Measurements from ENCODE around the gene TMEM200C. TPM values are rescaled to one million over a fixed set of nuclear protein-coding genes. Genes with fewer than 3 reads are reported as not detected.
A peak's percentile ranks its signal among the peaks of the same experiment; 100 is the strongest.

Gene TMEM200C
- total RNA-seq, 1 experiment from 2014 or later, result not detected

DNA sequence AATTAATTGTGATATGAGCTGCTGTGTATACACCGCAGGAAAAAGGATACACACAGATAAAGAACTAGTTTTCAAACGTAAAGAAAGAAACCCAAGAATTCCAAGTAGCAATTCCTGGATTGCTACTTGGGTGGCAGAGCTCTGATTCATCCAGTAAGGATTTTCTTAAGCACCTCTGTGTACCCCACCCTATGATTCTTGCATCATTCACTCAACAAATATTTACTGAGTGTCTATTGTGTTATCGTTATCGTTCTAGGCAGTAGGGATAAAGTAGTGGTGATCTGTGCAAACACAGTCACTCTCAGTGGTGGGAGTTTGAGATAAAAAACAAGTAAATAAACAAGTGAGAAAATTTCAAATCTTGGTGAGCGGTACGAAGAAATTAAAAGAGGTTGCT, 4.9 kb upstream of the TMEM200C start:
- no peak for DNase-seq
- Histone ChIP-seq H3K27ac (no peak overlapping the region), H3K27me3 (no peaks in the 10 kb centered on the region), H3K4me1 (no peaks in the 10 kb centered on the region), H3K36me3 (no peaks in the 10 kb centered on the region), H3K9me3 (replicated peaks) (no peaks in the 10 kb centered on the region), H3K4me3 (no peak overlapping the region)

DNA sequence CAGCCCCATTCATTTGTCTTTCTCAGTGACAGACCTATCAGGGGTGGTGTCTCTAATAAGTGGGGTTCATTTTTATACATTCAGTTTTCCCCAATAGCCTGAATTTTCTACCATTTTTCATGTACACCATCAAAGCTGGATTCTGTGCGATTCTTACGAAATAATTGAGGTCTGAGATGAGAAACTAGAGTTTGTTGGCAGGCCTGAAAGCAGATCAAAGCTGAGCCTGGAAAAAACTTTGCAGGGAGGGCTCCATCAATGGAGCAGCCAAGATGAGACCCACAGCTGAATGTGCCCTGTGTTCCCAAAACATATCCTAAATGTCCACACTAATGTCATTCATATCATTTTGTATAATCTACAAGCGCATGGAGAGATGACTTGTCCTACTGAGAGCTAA, 4.5 kb upstream of the TMEM200C start:
- no peaks in the 10 kb centered on the region for H3K9me3 ChIP-seq (replicated peaks)
- no peaks in the 10 kb centered on the region for H3K4me1 ChIP-seq
- H3K27ac ChIP-seq, result no peak overlapping the region
- H3K36me3 ChIP-seq, result no peaks in the 10 kb centered on the region
- no peaks in the 10 kb centered on the region for H3K27me3 ChIP-seq
- H3K4me3 ChIP-seq, result no peak overlapping the region
- DNase-seq, result no peak

DNA sequence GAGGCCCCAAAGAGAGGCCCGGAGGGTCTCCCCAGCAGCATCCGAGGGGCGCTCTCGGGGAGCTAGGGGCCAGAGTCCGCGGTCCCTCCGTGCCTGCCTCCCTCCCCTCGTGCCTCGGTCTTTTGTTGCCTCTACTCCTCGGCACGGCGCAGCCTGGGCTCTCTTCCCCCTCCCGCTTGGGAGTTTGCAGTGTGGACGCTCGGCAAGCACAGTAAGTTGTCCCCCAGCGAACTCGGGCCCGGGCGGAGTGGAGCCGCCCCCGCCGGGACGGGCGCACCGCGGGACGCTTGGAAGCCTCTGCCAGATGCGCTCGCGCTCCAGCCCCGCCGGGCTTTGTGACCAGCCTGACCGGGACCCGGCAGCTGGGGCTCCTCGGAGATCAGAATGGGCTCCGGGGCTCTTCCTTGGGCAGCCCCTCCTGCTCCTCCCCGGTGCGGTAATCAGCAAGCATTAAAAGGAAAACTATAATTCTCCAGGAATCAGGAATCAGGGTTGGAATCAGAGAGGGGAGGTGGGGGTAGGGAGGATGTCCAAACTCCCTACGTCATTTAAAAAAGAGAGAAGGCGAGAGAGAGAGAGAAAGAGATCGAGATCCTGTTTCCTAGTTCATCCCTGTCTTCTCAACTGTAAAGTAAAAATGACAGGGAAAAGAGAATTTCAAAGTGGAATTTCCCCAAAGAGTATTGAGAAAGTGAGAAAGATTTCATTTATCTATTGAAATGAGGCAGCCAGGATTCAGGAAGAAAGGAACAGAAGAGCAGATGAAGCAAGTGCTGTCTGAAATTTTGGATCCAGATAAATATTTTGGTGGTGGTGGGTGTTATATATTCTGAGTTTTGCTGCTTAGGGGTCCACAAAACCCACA, 786 bp upstream of the TMEM200C start:
- no peak for DNase-seq
- Histone ChIP-seq H3K36me3 (no peaks in the 10 kb centered on the region), H3K27ac (no peak overlapping the region), H3K4me1 (no peaks in the 10 kb centered on the region), H3K4me3 (no peak overlapping the region), H3K27me3 (no peaks in the 10 kb centered on the region), H3K9me3 (replicated peaks) (no peaks in the 10 kb centered on the region)

DNA sequence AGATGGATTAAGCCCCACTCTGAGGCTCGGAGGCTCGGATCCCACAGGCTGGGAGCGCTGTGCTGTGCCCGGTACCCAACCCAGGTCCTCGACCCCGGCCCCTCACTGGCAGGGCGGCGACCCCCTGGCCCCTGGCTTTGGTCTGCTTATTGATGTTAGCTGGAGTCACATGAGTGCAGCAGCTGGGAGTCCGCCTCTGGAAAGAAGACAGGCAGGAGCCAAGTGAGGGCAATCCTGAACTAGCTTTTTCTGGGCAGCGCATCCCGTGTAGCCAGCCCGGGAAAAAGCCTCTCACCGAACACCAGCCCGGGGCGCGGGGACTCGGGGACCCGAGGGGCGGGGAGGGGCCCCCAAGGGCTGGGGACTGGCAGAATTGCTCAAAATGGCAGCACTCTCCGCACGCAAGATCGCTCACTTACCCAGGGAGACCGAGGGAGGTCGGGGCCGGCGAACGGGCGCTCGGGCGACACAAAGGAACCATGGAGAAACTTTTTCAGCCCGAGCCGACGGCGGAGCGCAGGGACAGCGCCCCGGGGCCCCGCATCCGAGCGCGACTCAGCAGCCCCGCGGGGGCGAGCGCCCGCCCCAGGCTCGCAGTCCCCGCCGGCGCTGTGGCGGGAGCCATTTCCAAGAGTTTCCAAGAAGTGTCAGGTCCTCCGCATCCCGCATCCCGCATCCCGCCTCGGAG, 567 bp downstream of the TMEM200C start:
- Histone ChIP-seq H3K36me3 (no peaks in the 10 kb centered on the region), H3K27ac (no peak overlapping the region), H3K4me3 (no peak overlapping the region), H3K27me3 (no peaks in the 10 kb centered on the region), H3K4me1 (no peaks in the 10 kb centered on the region), H3K9me3 (replicated peaks) (no peaks in the 10 kb centered on the region)
- DNase-seq, result no peak

DNA sequence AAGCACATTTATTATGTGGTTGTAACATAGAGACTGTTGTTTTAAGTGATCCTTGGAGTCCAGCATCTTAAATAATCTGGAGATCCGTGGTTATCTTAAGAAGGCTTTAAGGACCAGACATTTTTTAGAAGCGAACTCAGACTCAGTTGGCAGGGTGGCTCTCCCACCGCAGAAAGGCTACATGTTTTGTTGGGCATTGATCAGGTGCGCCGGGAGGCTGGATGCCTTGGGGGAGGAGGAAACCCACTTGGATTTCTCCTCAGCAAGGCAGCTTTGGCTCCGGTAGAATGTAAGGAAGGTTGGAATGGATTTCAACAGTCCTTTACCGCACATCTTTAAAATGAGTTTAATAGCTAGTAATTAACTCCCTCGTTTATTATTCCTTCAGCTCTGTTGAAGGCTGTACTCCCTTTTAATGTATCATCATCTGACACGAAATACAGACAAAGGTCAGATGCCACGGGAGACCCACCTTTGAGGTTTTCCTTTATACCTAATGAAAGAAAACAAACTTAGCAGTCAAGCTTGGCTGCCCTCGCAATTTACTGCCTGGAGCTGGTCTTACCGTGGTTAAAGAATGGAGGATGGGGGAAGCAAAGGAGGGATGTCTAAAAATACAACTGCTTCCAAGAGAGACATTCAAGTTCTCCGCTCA, 1.2 kb downstream of the TMEM200C start:
- no peak overlapping the region for H3K27ac ChIP-seq
- no peaks in the 10 kb centered on the region for H3K9me3 ChIP-seq (replicated peaks)
- no peaks in the 10 kb centered on the region for H3K4me1 ChIP-seq
- H3K27me3 ChIP-seq, result no peaks in the 10 kb centered on the region
- H3K36me3 ChIP-seq, result no peaks in the 10 kb centered on the region
- no peak for DNase-seq
- H3K4me3 ChIP-seq, result no peak overlapping the region

DNA sequence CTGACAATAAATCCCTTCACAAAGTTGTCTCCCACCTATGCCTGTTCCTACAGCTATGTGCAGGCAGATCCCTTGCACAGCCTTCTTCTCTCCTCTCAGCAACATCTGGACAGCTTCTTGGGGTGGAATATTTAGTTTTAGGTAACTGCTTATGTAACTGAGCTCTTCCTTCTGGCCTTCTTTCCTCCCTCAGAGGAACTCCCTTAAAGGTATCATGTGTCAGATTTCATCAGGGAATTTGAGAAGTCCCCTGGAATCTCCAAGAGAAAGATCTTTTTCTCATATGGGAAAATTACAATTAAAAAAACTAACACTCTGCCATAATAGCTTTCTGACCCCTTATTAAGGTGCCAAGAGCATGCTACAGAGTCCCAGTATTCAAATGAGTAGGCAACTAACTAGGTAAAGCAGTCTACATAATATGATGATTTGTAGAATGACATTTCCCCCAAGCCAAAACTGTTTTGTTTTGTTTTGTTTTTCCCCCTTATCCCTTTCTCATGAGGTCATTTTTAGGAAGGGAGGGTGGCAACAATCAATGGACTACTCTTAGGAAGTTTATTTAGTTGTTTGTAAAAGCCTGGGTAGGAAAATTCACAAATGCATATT, 2.4 kb downstream of the TMEM200C start:
- no peaks in the 10 kb centered on the region for H3K4me1 ChIP-seq
- DNase-seq, result no peak
- H3K27me3 ChIP-seq, result no peaks in the 10 kb centered on the region
- no peak overlapping the region for H3K4me3 ChIP-seq
- H3K27ac ChIP-seq, result no peak overlapping the region
- no peaks in the 10 kb centered on the region for H3K9me3 ChIP-seq (replicated peaks)
- no peaks in the 10 kb centered on the region for H3K36me3 ChIP-seq

DNA sequence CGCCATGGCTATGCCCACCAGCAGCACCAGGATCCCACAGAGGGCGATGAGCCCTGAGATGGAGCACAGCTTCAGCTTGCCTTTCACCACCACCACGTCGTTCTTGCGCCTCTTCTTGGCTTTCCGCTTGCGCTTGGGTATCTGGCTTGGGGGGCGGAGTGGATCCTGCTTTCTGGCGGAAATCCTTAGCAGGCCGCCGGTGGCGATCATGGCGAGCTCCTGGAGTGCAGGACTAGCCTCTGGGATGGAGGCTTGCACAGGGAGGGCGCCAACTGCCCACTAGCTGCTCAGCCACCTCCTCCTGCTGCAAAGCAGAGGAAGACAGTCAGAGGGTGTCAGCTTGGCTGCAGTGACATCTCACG, 3.5 kb downstream of the TMEM200C start:
- Histone ChIP-seq H3K36me3 (no peaks in the 10 kb centered on the region), H3K9me3 (replicated peaks) (no peaks in the 10 kb centered on the region), H3K27me3 (no peaks in the 10 kb centered on the region), H3K27ac (no peak overlapping the region), H3K4me3 (no peak overlapping the region), H3K4me1 (no peaks in the 10 kb centered on the region)
- no peak for DNase-seq

DNA sequence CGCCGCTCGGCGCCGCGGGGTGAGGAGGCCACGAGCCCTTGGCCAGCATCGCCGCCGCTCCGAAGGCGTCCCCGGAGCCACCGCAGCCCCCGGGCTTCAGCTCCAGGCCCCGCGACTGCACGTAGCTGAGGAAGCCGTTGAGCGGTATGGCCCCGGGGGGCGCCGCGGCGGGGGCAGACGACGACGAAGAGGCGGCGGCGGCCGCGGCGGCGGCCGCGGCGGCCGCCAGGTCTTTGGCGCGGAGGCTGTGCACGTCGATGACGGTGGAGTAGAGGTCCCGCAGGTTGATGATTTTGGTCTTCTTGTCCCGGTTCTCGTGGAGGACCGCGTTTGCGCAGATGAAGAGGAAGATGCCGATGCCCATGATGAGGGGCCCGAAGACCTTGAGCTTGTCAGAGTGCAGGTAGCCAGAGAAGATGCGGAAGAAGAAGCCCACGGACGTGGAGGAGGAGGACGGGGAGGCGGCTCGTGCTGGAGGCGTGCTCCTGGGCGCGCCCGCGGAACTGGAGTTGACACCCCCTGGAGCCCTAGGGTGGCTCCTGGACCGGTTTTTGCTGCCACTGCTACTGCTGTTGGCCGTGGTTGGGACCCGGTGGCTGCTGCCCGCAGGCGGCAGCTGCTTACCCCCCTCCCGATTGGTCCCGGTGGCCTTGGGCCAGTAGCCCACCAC, 4.0 kb downstream of the TMEM200C start:
- no peaks in the 10 kb centered on the region for H3K9me3 ChIP-seq (replicated peaks)
- no peak overlapping the region for H3K4me3 ChIP-seq

DNA sequence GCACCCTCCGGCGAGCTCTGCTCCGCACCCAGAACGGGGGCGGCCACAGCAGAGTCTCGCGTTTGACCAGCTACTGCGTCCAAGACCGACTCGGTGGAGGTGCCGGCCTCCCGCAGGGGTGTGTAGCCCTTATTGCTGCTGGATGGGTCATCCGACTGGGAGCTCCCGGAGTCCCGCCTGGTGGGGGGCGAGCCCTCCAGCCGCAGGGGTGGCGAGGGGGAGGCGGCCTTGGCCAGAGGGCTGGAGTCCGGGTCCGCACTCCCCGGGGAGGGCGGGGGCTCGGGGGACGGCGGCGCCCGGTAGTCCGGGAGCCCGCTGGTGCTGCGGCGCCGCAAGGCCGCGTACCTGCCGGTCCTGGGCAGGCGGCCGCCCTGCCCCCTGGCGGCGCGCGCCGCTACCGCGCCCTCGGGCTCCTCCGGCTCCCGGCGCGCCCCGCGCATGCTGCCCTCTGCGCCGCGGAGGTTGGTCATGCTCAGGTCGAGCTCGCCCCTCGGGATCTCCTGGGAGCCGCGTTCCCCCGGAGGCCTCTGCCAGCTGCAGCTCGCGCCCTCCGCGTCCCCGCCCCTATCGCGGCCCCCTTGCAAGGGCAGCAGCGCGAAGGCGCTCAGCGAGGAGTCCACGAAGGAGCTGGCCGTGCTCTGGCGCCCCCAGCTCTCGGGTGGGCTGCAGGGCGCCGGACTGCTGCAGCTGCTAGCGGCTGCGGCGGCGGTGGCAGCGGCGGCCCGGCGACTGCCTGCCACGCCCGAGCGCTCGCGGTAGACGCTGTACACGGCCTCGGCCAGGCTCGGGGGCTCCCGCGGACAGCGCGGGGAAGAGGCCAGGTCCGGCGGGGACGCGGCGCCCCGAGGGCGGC, 4.8 kb downstream of the TMEM200C start:
- no peak overlapping the region for H3K4me3 ChIP-seq
- no peaks in the 10 kb centered on the region for H3K27me3 ChIP-seq
- H3K4me1 ChIP-seq, result no peaks in the 10 kb centered on the region
- H3K9me3 ChIP-seq (replicated peaks), result no peaks in the 10 kb centered on the region
- no peak overlapping the region for H3K27ac ChIP-seq
- DNase-seq, result no peak
- no peaks in the 10 kb centered on the region for H3K36me3 ChIP-seq

More for the DNA sequence above, 4.0 kb downstream of the TMEM200C start:
- Histone ChIP-seq H3K4me1 (no peaks in the 10 kb centered on the region), H3K36me3 (no peaks in the 10 kb centered on the region), H3K27me3 (no peaks in the 10 kb centered on the region), H3K27ac (no peak overlapping the region)
- DNase-seq, result no peak

DNA sequence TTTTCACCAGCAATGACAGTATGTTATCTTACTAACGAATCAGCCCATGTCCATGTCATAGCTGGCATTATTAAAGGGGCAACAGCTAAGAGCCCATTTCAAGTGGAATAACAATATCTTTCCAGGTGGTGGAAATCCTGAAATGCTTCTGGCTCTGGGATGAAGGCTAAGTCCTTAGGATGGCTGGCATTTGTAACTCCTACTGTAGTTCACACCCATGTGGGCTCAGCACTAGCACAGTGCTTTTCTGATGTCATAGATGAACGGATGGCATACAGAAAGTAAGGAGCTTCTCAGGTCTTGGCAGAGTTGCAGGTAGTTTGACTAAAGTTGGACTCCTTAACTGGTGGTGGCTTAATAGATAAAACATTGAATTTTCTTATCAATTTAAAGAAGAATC, 10.0 kb downstream of the TMEM200C start:
- Histone ChIP-seq H3K36me3 (no peaks in the 10 kb centered on the region), H3K4me1 (no peaks in the 10 kb centered on the region), H3K9me3 (replicated peaks) (no peaks in the 10 kb centered on the region), H3K4me3 (no peak overlapping the region), H3K27ac (no peak overlapping the region), H3K27me3 (no peaks in the 10 kb centered on the region)
- DNase-seq, result no peak

DNA sequence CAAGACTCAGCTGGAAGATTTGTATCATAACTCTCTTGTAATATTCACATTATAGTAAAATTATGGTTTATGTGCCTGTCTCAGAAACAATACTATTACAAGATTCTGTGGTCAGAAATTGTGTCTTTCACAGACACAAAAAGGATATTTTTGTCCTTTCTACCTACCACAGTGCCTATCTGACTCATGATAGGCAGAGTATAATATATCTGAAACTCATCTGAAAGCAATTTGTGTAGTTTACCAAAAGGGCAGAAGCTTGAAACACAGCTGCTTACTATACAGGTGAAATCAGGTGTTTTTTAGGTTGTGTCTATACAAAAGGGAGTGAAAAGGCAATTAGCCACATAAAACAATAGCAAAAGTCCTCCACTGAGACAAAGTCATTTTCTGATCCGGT, 10.9 kb downstream of the TMEM200C start:
- Histone ChIP-seq H3K4me1 (no peaks in the 10 kb centered on the region), H3K4me3 (no peak overlapping the region), H3K27me3 (no peaks in the 10 kb centered on the region), H3K9me3 (replicated peaks) (no peaks in the 10 kb centered on the region), H3K36me3 (no peaks in the 10 kb centered on the region), H3K27ac (no peak overlapping the region)
- DNase-seq, result no peak

DNA sequence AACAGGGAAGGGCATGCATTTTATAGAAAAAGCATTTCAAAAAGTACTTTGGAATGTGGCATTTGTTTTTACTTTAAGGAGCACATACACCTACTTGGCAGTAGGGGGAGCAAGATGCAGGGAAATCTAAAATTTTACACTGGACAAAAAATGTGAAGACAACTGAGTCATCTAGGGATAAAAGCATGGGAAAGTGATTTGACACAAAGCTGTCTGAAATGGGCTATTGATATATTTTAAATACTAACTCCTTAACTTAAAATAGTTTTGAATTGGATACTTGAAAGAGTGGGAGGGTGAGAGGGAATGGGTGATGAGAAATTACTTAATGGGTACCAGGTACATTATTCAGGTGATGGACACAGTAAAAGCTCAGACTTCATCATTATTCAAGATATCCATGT, 15.8 kb downstream of the TMEM200C start:
- Histone ChIP-seq H3K9me3 (replicated peaks) (no peaks in the 10 kb centered on the region), H3K27ac (no peak overlapping the region), H3K36me3 (no peaks in the 10 kb centered on the region), H3K4me3 (no peak overlapping the region), H3K27me3 (no peaks in the 10 kb centered on the region), H3K4me1 (no peaks in the 10 kb centered on the region)
- peak in 1 of 2 experiments; percentile 16 for DNase-seq

DNA sequence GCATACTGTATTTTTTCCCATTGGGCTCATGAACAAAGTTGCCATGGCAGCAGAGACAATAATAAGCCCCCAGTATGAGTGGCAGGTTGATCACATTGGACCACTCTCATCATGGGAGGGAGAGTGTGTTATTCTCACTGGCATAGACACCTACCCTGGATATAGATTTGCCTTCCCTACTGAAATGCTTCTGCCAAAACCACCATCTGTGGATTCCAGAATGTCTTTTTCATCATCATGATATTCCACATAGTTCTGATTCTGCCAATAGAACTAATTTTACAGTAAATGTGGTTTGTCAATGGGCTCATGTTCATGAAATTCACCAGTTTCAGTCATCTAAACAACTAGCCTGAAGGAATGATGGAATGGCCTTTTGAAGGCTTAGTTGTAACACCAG, 18.4 kb downstream of the TMEM200C start:
- Histone ChIP-seq H3K9me3 (replicated peaks) (no peaks in the 10 kb centered on the region), H3K36me3 (no peaks in the 10 kb centered on the region), H3K27ac (no peak overlapping the region), H3K4me1 (no peaks in the 10 kb centered on the region), H3K27me3 (no peaks in the 10 kb centered on the region), H3K4me3 (no peak overlapping the region)
- DNase-seq, result no peak

DNA sequence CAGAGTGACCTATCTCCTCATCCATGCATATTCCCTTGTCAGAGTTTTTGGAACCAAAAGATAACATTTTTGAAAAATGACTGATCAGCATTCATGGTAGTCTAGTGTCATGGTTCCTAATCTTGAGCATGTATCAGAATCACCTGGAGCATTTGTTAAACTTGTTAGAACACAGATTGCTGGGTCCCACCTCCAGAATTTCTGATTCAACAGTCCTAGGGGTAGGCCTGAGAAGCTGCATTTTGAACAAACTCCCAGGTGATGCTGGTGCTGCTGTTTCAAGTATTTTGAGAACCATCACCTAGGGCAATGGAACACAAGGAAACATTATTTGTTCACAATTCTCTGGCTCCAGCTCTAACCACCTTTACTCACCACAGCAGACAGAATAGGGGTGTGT, 21.0 kb downstream of the TMEM200C start:
- Histone ChIP-seq H3K36me3 (no peaks in the 10 kb centered on the region), H3K9me3 (replicated peaks) (no peaks in the 10 kb centered on the region), H3K4me3 (no peak overlapping the region), H3K27me3 (no peaks in the 10 kb centered on the region), H3K27ac (no peak overlapping the region), H3K4me1 (no peaks in the 10 kb centered on the region)
- no peak for DNase-seq

Measured in SJCRH30 (cell line).